ENCODE measurements around the gene HEXD. TPM values are rescaled to one million over a fixed set of nuclear protein-coding genes. Genes with fewer than 3 reads are reported as not detected.

HEXD gene
- total and polyA plus RNA-seq, 2 experiments from 2014 or later: 5.7 to 5.9 TPM

- Histone ChIP-seq H4K20me1 (ENCODE audit: insufficient read depth) (no peaks in the 10 kb centered on the region), H3K9me3 (ENCODE audit: low read depth) (no peaks in the 10 kb centered on the region), H3K36me3 (ENCODE audit: low read depth) (peaks cover 12% of the 10 kb centered on the region; the same call in 1 of the 2 replicates), H3K27ac (no peak overlapping the region), H3K4me1 (ENCODE audit: insufficient read depth) (no peaks in the 10 kb centered on the region), H3K9ac (no peak overlapping the region), H3K9me2 (ENCODE audit: insufficient read depth) (no peaks in the 10 kb centered on the region), H3F3A (ENCODE audit: insufficient read depth) (no peaks in the 10 kb centered on the region), H3K4me3 (no peak overlapping the region), H3K4me2 (ENCODE audit: unreplicated experiment) (no peak overlapping the region), H2AFZ (no peak overlapping the region), H3K27me3 (replicated peaks; ENCODE audit: insufficient read depth) (no peaks in the 10 kb centered on the region), H3K79me2 (ENCODE audit: insufficient read depth) (no peaks in the 10 kb centered on the region)
- in situ Hi-C loops (cut with MboI): no loop called here
- 73 to 84% methylated on average over 8 of the region's 8 CpGs for WGBS, 2 experiments (ENCODE audit: low coverage in 1 of 2, low lambda C conversion rate in 2 of 2, missing lambda C conversion rate in 2 of 2)
- no peak for DNase-seq
- TF ChIP-seq EZH2phosphoT487 (IDR thresholded peaks at IDR 0.05; ENCODE audit: insufficient read depth, low read depth) (no peak), EZH2 (IDR thresholded peaks at IDR 0.05; ENCODE audit: insufficient read depth, poor library complexity, severe bottlenecking) (no peak)
Measured at GRCh38 chr17:82475458-82475857, 57.3 kb downstream of the HEXD start.

GRCh38 chr17:82477934-82478333 is 59.8 kb downstream of the HEXD start:
- no peak for DNase-seq
- in situ Hi-C loops (cut with MboI): no loop called here
- Histone ChIP-seq H3K4me2 (ENCODE audit: unreplicated experiment) (no peak overlapping the region), H3K36me3 (ENCODE audit: low read depth) (peaks cover 12% of the 10 kb centered on the region; the same call in 1 of the 2 replicates), H3K4me3 (no peak overlapping the region), H3K9me3 (ENCODE audit: low read depth) (no peaks in the 10 kb centered on the region), H4K20me1 (ENCODE audit: insufficient read depth) (no peaks in the 10 kb centered on the region), H3K27ac (no peak overlapping the region), H2AFZ (no peak overlapping the region), H3K9ac (no peak overlapping the region), H3K27me3 (replicated peaks; ENCODE audit: insufficient read depth) (no peaks in the 10 kb centered on the region), H3K9me2 (ENCODE audit: insufficient read depth) (no peaks in the 10 kb centered on the region), H3K4me1 (ENCODE audit: insufficient read depth) (no peaks in the 10 kb centered on the region), H3K79me2 (ENCODE audit: insufficient read depth) (no peaks in the 10 kb centered on the region), H3F3A (ENCODE audit: insufficient read depth) (no peaks in the 10 kb centered on the region)
- TF ChIP-seq EZH2 (IDR thresholded peaks at IDR 0.05; ENCODE audit: insufficient read depth, poor library complexity, severe bottlenecking) (no peak), EZH2phosphoT487 (IDR thresholded peaks at IDR 0.05; ENCODE audit: insufficient read depth, low read depth) (no peak)
- 92 to 95% methylated on average over 8 of the region's 8 CpGs for WGBS, 2 experiments (ENCODE audit: low coverage in 1 of 2, low lambda C conversion rate in 2 of 2, missing lambda C conversion rate in 2 of 2)

GRCh38 chr17:82479602-82480001 is 61.5 kb downstream of the HEXD start:
- Histone ChIP-seq H3K4me2 (ENCODE audit: unreplicated experiment) (no peak overlapping the region), H3K4me3 (no peak overlapping the region), H3K4me1 (ENCODE audit: insufficient read depth) (no peaks in the 10 kb centered on the region), H2AFZ (no peak overlapping the region), H3K27ac (no peak overlapping the region), H3K9me2 (ENCODE audit: insufficient read depth) (no peaks in the 10 kb centered on the region), H3K9me3 (ENCODE audit: low read depth) (no peaks in the 10 kb centered on the region), H3K36me3 (ENCODE audit: low read depth) (peaks cover 6% of the 10 kb centered on the region; the same call in 1 of the 2 replicates), H3K9ac (no peak overlapping the region), H4K20me1 (ENCODE audit: insufficient read depth) (no peaks in the 10 kb centered on the region), H3K27me3 (replicated peaks; ENCODE audit: insufficient read depth) (no peaks in the 10 kb centered on the region), H3K79me2 (ENCODE audit: insufficient read depth) (no peaks in the 10 kb centered on the region), H3F3A (ENCODE audit: insufficient read depth) (no peaks in the 10 kb centered on the region)
- WGBS, 2 experiments (ENCODE audit: low coverage in 1 of 2, low lambda C conversion rate in 2 of 2, missing lambda C conversion rate in 2 of 2): 49 to 50% methylated on average over 5 of the region's 5 CpGs
- in situ Hi-C loops (cut with MboI): no loop called here
- DNase-seq: no peak
- TF ChIP-seq EZH2phosphoT487 (IDR thresholded peaks at IDR 0.05; ENCODE audit: insufficient read depth, low read depth): no peak
- no peak for TF ChIP-seq EZH2 (IDR thresholded peaks at IDR 0.05; ENCODE audit: insufficient read depth, poor library complexity, severe bottlenecking)

- Histone ChIP-seq H3K9ac (no peak overlapping the region), H3K27me3 (replicated peaks; ENCODE audit: insufficient read depth) (no peaks in the 10 kb centered on the region), H3K27ac (no peak overlapping the region), H3K9me3 (ENCODE audit: low read depth) (no peaks in the 10 kb centered on the region), H3K79me2 (ENCODE audit: insufficient read depth) (no peaks in the 10 kb centered on the region), H3K4me1 (ENCODE audit: insufficient read depth) (no peaks in the 10 kb centered on the region), H3F3A (ENCODE audit: insufficient read depth) (no peaks in the 10 kb centered on the region), H3K9me2 (ENCODE audit: insufficient read depth) (no peaks in the 10 kb centered on the region), H3K36me3 (ENCODE audit: low read depth) (peaks cover 11% of the 10 kb centered on the region; the same call in 1 of the 2 replicates), H4K20me1 (ENCODE audit: insufficient read depth) (no peaks in the 10 kb centered on the region), H3K4me3 (no peak overlapping the region), H3K4me2 (ENCODE audit: unreplicated experiment) (no peak overlapping the region), H2AFZ (no peak overlapping the region)
- in situ Hi-C loops (cut with MboI): no loop called here
- 46 to 59% methylated on average over 9 of the region's 9 CpGs for WGBS, 2 experiments (ENCODE audit: low coverage in 1 of 2, low lambda C conversion rate in 2 of 2, missing lambda C conversion rate in 2 of 2)
- DNase-seq: no peak
- TF ChIP-seq EZH2phosphoT487 (IDR thresholded peaks at IDR 0.05; ENCODE audit: insufficient read depth, low read depth): no peak
- TF ChIP-seq EZH2 (IDR thresholded peaks at IDR 0.05; ENCODE audit: insufficient read depth, poor library complexity, severe bottlenecking): no peak
Measured at GRCh38 chr17:82480318-82480717, 62.2 kb downstream of the HEXD start.

GRCh38 chr17:82483204-82483660 is 65.1 kb downstream of the HEXD start:
- no peak for TF ChIP-seq EZH2phosphoT487 (IDR thresholded peaks at IDR 0.05; ENCODE audit: insufficient read depth, low read depth)
- TF ChIP-seq EZH2 (IDR thresholded peaks at IDR 0.05; ENCODE audit: insufficient read depth, poor library complexity, severe bottlenecking): no peak
- Histone ChIP-seq H2AFZ (no peak overlapping the region), H3K4me1 (ENCODE audit: insufficient read depth) (no peaks in the 10 kb centered on the region), H3K4me3 (no peak overlapping the region), H3K4me2 (ENCODE audit: unreplicated experiment) (no peak overlapping the region), H3K9me3 (ENCODE audit: low read depth) (no peaks in the 10 kb centered on the region), H3K79me2 (ENCODE audit: insufficient read depth) (no peaks in the 10 kb centered on the region), H3K9ac (no peak overlapping the region), H4K20me1 (ENCODE audit: insufficient read depth) (no peaks in the 10 kb centered on the region), H3K27me3 (replicated peaks; ENCODE audit: insufficient read depth) (no peaks in the 10 kb centered on the region), H3K9me2 (ENCODE audit: insufficient read depth) (no peaks in the 10 kb centered on the region), H3K36me3 (ENCODE audit: low read depth) (peaks cover 11% of the 10 kb centered on the region; the same call in 1 of the 2 replicates), H3K27ac (no peak overlapping the region), H3F3A (ENCODE audit: insufficient read depth) (peaks cover 2% of the 10 kb centered on the region; the same call in 1 of the 2 replicates)
- WGBS, 2 experiments (ENCODE audit: low coverage in 1 of 2, low lambda C conversion rate in 2 of 2, missing lambda C conversion rate in 2 of 2): 96 to 99% methylated on average over 6 of the region's 6 CpGs
- in situ Hi-C loops (cut with MboI): no loop called here
- DNase-seq: no peak
